Measurements from ENCODE around the gene RTN4R.
"Not testable (repeated sequence)": the region's sequence is repeated elsewhere in the genome, so short reads cannot be mapped to it uniquely, and the experiment has no call there.

Gene RTN4R

DNA sequence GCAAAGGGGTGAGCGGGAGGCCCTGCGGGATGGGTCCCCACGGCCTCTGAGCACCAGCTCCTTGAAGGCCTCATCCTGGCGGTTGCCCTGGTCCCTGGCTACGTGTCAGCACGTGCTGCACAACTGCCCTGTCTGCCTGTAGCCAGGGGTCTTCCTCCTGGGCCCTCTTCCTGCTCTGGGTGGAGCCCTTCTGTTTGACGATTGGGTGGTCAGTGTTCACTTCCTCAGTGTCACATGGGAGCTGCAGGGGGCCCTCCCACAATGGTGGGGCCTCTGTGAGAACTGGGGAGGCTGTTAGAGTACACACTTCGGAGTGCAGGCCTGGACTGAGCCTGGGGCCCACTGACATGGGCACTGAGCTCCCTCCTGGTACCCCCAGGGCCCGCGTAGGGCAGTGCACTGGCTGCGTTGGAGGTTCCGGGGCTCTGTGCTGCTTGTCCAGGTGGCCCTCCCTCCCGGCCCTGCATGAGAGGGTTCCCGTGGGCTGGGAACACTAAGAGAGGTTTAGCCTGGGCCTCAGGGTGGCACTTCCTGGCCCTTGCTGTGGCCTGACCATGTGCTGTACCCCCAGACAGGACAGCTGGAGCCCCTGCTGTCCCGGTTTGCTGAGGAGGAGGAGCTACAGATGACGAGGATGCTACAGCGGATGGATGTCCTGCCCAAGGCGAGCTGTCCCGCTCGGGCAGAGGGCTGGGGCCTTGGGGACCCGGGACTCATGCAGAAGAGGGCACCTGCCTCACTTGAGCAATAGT lies 38.0 kb upstream of the RTN4R start:
- no peak for DNase-seq

DNA sequence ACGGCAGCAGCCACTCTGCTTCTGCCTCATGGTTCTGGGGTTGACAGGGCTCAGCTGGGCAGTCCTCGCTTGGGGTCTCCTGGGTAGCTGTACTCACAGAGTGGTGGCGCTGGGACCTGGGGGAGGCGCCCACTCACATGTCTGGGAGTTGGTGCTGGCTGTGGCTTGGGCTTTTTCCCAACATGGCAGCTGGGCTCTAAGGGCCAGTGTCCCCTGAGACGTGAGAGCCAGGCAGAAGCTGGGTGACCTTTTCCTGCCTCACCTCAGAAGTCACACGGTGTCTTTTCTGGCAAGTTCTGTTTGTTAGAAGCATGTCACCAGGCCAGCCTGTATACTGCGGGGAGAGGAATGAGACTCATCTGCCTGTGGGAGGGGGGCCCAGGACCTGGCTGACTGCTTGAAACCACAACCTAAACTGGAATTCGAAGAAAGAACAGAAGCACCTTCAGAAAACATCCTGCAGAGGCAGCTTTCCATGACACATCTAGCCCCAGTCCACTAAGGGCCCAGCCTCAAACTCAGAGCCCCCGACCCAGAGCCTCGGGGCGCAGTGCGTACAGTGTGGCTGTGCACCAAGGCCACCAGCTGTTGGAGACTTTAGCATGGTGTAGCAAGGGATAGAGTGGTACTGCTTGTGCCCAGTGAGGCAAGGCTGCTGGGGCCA lies 37.2 kb upstream of the RTN4R start:
- DNase-seq, result not testable (repeated sequence)

DNA sequence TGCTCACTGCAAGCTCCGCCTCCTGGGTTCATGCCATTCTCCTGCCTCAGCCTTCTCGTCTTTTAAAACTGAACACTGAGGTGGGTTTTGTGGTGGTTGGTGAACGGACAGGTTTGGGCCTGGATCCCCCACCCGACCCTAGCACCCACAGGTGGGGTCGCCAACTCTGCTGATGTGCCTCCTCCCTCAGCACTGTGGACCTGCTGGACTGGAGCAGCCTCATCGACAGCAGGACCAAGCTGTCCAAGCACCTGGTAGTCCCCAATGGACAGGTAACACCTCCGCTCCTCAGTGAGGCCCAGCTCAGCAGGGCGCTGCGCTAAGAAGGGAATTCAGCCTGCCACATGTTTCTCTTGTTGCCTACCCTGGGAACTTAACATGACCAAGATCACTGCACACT lies 36.5 kb upstream of the RTN4R start:
- DNase-seq, result no peak

DNA sequence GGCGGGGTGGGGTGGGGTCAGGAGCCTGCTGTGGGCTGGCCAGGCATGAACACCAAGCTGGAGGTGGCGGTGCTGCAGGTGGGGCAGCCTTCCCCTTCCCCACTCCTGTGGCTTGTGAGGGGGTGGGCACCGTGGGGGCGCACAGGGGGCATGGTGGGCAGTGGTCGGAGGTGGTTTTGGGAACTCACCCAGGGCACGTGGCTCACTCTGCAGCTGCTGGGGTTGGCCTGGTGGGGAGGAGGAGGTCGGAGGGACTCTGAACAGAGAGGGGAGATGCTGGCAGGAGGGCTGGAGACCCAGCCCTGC lies 35.1 kb upstream of the RTN4R start:
- DNase-seq, result not testable (repeated sequence)

DNA sequence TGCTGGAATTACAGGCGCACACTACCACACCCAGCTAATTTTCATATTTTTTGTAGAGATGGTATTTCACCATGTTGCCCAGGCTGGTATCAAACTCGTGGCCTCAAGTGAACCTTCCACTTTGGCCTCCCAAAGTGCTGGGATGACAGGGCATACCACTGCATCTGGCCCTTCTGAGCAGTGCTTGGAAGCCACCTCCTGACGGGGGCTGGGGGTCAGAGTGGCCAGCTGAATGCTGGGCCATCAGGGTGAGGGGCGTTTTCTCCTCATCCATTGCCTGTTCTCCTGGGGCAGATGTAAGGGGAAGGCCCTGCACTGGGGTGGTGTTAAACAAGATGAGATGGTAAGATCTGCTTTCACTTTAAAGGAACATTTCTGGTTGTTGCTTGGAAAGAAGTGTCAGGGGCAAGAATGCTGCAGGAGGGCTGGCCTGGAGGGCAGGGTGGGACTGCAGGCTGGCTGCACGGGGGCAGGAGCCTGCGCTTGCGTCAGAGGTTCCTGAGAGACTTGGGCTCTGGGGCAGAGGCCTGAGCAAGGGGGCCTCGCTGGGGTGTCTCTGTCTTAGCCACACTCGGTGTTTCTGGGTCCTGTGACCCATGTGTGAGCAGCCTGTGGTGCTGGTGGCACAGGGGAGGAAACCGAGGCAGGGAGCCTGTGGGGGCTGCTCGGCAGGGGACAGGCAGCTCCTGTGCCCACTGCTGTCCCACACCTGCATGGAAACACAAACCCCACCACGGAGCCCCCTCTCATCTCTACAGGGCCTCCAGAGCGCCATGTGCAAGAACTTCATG lies 34.5 kb upstream of the RTN4R start:
- no peak for DNase-seq

DNA sequence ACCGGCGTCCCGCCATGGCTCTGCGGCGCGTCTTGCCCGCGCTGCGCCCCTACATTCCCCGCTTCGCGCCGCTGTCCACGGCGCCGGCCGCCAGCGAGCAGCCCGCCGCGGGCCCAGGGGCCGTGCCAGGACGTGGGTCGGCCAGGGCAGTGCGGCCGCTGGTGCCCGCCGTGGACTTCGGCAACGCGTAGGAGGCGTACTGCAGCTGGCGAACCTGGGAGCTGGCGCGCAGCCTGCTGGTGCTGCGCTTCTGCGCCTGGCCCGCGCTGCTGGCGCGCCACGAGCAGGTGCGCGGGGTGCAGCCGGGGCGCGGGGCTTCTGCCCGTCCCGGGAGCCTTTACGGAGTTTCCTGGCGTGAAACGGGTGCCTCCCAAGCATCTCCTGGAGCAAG lies 31.6 kb upstream of the RTN4R start:
- no peak for DNase-seq

DNA sequence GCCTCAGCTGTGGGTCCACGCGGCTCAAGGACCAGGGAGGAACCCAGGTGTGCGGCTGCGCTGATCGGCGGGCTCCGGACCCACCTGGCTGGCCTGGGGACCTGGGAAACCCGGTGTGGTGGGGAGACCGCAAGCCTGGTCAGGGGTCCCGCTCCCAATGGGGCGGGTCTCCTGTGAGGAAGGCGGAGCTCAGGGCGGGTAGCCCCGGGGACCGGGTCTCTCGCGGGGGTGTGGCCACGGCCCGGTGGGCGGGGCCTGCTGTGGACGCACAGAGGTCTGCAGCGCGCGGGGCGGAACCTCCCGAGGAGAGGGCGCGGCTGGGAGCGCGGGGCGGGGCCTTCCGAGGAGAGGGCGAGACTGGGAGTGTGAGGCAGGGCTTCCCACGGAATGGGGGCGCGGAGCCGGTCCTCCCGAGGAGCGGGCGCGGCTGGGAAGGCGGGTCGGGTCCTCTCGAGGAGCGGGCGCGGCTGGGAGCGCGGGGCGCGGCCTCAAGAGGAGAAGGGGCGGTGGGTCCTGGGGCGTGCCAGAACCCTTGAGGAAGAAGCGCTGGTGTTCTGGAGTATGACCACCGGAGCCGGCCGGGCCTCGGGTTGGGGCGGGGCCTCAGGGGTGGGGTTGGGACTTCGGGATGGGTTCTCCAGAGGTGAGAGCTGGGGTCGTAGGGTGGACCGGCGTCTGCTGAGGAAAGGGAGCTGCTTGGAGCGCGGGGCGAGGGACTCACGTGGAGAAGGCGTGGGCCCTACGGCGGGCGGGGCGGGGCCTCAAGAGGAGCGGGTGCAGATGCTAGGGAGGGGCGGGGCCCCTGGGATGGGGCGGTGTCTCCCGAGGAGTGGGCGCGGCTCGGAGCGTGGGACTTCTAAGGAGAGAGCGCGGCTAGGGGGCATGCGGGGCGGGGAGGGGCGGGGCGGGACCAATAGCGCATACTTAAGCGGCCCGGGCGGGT lies 31.0 kb upstream of the RTN4R start:
- peak; percentile 62 for DNase-seq

DNA sequence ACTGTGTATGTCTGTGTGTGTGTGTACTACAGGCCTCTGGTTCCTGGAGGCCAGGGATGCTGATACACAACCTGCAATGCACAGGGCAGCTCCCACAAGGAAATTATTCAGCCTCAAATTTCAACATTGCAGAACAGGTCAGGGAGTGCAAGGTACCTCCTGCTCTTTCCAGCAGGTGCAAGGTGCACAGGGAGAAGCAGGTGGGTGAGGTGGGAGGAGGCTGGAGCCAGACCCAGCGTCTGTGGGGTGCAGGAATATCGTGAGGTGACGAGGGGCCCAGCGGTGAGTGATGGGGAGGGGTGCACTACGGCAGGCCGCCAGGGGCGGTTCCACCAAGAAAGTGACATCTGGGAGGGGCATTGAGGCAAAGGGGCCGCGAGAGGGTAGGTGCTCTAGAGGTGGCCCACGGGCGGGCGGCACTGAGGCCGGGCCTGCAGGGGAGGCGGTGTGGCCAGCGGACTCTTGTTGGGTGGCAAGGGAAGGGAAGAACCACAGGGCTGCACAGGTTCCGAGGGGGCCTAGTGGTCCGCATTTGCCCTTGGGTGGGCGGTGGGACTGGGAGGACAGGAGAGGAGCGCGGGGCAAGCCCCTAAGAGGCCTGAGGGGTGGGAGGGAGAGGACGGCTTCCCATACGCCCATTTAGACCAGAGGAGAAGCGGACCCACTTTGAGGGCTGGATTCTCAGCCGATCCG lies 30.1 kb upstream of the RTN4R start:
- no peak for DNase-seq

DNA sequence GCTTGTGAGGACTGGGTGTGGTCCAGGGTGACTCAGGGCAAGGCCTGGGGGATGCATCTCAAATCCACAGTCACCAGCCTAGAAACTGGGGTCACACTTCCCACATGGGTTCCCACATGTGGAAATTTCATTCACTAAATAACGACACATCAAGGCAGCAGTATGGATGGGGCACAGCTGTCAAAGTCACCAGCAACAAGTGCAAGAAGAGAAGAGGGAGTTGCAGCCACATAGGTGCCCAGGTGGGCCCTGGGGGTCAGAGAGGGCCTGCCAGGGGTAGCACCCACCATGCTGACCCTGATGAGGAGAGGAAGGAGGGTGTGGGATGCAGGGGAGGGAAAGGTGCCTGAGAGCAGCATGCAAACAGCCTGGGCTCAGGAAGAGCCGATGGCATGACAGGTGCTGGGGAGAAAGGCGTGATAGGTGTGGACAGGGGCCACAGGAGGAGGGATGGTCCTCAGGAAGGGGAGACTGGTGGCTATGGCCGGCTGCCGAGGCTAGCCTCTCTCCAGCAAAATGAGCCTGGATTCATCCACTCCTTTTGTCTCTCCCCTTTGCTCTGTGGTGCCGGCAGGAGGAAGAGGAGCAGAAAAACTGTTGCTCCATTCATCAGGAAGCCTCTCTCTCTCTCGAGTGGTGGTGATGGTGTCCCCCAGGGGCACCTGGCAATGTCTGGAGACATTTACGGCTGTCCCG lies 29.4 kb upstream of the RTN4R start:
- no peak for DNase-seq

DNA sequence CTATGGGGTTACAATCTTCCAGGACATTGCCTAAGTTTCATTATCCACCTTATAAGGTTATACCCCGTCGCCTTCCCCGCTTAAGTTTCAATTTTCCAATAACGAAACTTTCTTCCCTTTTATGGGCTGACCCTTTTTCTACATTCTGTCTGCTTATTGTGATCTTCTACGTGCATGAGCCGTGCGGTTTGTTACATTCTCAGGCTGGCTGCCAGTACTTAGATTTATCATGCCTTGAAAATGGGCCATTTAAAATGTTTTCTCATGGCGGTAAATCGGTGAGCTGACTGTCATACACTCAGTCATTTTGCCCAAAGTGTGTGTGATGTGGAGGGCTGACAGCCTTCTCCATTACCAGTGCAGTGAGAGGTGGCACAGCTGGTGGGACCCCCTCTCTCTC lies 28.5 kb upstream of the RTN4R start:
- DNase-seq, result peak; percentile 14

DNA sequence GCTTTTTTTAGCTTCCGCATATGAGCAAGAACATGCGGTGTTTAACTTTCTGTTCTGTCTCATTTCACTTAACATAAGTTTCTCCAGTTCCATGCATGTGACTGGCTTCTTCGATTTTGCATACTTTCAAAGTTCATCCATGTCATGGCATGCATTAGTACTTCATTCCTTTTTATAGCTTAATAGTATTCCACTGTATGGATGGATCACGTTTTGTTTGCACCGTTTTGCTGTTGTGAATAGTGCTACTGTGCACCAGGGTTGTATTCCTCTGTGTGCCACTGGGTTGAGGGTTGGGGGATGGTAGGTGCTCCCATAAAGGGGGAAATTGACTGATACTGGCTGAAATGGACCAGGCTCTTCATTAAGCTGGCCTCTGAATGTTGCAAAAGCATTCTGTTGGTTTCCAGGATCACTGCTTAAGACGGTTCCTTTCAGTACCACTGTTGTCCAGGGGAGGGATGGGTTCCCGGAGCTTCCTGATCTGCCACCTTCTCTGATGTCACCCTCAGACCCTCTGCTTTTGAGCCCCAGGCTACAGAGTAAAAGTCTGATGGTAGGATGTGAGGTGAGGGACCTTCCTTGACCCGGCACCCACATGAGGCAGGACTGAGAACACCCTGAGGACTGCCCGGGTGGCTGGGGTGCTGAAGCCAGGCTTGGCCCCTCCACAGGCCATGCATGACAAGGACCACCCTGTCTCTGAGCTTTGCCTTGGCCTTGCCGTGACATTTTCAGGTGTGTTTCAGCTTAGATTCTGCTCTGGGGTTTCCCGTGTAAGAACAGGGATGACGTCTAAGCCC lies 27.3 kb upstream of the RTN4R start:
- DNase-seq, result no peak

DNA sequence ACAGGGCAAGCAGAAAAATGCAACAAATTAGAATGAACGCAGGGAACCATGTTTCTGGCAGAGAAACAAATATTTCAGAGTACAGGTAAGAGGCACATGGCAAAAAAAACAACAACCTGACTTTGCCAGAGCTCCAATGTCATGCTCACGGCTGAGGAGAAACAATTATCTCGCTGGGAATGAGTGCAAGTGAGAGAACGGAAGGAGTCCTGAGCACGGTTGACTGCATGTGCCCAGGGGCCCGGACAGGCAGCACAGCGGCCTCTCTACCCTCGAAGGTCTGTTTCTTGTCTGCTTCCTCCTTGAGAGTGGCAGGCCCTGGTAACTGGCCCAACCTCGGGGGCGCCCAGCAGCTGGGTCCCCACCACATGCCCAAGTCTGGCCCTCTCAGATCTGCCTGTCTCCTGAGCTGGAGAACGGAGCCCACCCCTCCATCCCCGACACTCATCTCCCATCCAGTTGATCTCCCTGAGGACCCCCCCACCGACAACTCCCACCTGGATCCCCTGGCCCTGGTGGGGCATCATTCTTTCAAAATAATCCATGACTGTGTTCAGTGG lies 24.6 kb upstream of the RTN4R start:
- no peak for DNase-seq

DNA sequence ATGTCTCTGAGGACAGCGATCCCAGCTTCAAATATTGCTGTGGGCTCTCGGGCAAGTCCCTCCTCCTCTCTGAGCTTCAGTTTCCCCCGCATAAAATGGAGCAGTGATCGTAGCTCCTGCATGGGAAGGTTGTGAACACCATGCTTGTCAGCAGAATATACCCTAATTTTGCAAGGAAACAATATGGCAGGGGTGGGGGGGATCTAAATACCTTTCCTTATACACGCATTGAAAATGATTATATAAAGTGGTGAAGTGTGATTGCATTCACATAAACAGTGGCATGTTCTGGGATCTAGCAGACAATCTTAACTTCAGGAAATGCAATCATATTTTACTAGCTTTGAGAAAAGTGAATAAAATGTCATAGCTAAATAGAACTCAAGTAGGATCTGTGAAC lies 24.0 kb upstream of the RTN4R start:
- no peak for DNase-seq

DNA sequence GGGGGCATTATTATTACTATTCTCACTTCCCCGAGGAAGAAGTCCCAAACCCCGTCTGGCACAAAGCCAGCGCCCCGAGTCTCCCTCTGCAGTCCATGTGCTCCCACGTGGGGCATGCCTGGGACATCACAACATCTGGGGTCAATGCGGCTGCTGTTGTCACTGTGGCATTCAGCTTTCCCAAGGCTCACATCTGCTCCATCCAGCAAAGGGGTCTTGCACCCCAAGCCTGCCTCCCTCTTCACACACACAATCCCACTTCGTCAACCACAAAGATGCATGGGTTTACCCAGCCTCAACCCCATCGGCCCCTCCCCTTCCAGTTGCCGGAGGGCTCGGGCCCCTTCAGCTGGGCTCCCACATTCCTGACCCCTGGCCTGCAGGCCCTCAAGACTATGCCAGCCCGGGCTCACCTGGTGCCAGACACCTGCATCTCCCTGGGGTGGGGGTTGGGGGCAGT lies 23.5 kb upstream of the RTN4R start:
- no peak for DNase-seq

DNA sequence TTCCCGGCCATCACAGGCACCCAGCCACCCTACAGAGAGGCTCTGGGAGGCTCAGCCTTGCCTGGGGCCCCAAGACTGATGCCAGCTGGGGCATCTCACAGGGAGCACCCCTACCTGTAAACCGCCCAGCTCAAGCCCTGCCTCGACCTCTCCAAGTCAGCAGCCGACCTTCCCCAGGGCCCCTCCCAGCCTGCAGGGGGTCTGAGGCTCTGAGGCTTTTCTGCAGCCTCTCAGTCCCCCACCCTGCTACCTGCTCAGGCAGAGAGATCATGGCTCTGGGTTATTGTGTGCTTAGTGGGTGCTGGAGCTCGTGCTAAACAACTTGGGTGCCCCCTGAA lies 23.1 kb upstream of the RTN4R start:
- DNase-seq, result no peak

DNA sequence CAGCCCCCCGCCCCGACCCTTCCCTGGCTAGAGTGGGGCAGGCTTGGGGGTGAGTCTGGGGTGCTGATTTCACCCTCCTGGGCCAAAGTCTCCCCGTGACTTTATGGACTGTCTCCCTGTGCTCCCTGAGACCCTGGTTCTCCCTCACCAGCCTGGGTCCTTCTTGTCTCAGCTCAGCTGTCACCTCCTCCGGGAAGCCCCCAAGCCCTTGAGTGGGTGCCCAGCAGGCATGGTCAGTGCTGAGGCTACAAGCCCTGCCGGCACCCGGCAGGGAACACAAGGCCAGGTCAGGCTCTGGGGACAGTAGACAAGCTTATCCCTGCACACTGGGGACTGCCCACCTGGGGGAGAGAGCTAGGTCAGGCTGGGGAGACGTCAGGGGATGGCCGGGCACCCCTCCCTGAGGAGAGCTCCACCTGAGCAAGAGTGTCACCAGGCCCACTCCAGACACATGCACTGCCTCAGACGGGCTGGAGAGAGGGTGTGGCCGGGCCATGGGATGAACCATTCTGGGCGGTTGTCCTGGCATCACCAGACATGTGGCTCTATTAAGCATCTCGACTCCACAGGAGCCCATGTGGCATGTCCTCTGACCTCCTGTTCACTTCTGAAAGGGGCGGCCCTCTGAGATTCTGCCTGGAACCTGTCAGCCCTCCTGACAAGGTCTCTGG lies 22.6 kb upstream of the RTN4R start:
- DNase-seq, result no peak

DNA sequence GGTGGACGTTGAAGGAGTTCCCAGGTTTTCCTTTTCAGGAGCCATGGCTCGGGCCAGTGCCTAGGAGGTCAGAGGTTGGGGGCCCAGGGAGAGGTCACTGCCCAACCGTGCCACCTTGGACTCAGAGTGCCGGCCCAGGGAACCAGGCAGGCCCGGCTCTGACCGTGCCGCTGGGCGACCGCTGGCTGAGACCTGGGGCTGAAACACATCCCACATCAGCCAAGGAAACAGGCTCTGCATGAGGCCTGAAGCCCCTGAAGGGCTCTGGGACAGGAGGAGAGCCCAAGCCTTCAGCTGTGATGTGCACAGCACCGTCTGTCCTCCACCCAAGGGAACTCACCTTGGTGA lies 21.9 kb upstream of the RTN4R start:
- DNase-seq, result no peak

DNA sequence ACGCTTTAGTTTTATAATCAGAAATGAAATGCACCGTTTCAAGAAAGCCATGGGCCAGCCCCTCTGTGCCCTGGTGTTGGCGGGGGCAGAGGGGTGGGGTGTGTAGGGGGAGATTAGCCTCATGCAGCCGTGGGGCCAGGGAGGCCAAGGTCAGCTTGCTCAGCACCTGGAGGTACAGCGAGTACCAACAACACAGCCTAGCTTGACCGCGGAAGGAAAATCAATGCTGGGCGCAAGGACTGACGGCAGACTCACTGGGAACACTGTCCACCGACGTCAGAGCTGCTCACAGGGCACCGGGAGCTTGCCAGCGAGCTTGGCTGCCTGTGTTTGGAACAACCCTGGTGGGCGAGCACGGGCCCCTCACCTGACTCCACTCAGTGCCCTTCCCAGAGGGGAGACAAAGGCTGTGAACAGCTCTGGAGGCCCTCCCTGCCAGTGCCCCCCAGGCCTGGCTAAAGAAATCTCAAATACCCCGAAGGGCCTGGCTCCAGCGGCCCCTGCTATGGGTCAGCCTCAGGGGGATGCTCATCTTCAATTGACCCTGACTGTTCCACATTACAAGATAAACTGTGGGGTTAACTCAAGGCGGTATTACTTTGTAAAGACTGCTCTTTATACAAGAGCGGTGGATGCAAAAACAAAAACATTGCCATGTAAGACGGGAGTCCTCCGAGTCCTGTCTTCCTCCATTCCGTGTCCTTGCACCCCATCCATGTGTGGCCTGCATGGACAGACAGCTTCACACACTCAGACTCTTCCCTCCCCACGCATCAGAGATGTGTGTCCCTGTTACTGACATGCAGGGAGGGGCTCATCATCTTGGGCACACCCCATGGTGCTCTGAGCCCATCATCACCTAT lies 21.3 kb upstream of the RTN4R start:
- not testable (repeated sequence) for DNase-seq
